ENCODE data around the gene MED20. TPM values are rescaled to one million over a fixed set of nuclear protein-coding genes. Genes with fewer than 3 reads are reported as not detected.

The MED20 gene
- total RNA-seq, 1 experiment from 2014 or later: 26.4 TPM

DNA sequence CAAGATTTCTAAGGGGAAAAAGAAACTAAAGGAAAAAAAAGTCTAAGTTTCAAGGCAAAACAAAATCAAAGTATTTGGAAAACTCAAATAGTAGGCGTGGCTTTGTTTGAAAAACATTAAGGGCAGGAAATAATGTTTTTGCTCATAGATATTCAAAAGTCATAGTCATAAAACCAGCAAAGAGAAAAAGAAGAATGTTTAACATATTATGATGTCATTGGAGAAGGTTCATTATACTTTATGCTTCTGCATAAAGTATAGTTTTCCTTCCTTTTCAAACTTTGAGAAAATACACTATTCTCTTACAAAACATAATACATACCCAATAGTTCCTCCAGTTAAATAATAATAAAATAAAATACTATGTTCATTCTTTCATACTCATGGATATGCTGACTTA is 39.4 kb downstream of the MED20 start:
- H3K4me2 ChIP-seq (ENCODE audit: low read length): no peak overlapping the region
- no peaks in the 10 kb centered on the region for H3K36me3 ChIP-seq (ENCODE audit: control insufficient read depth in 1 of 2, insufficient read depth in 2 of 2, low read length in 2 of 2)
- ChIA-PET CTCF (no interaction called here), POLR2A (no interaction called here), RAD21 (ENCODE audit: low non-redundant PET in 1 of 2, low total read pairs in 2 of 2, uncharacterized antibody in 2 of 2, unreplicated experiment in 2 of 2) (no interaction called here)
- no peak overlapping the region for H3K9ac ChIP-seq (ENCODE audit: low read length)
- no peak overlapping the region for H3K27ac ChIP-seq (ENCODE audit: low read depth, low read length)
- no peak overlapping the region for H3K4me3 ChIP-seq (replicated peaks in 1 of 2; ENCODE audit: low read depth in 1 of 2, low read length in 2 of 2)
- no peaks in the 10 kb centered on the region for H4K20me1 ChIP-seq (ENCODE audit: insufficient read depth)
- H3K79me2 ChIP-seq (ENCODE audit: insufficient read depth, low read length): no peaks in the 10 kb centered on the region
- DNase-seq (ENCODE audit: low read depth, low spot score) (no peak), ATAC-seq (no peak)
- BruUV-seq (replicated peaks): no TSS peak
- no peaks in the 10 kb centered on the region for H3K9me2 ChIP-seq (ENCODE audit: insufficient read depth)
- no peaks in the 10 kb centered on the region for H3K27me3 ChIP-seq (ENCODE audit: insufficient read depth, low read length)
- intact Hi-C loops (cut with micrococcal nuclease): no loop called here
- no peak overlapping the region for H2AFZ ChIP-seq (ENCODE audit: low read depth, low read length, poor library complexity, severe bottlenecking)
- TF ChIP-seq, protein P1, sequence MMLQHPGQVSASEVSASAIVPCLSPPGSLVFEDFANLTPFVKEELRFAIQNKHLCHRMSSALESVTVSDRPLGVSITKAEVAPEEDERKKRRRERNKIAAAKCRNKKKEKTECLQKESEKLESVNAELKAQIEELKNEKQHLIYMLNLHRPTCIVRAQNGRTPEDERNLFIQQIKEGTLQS (IDR thresholded peaks at IDR 0.05): no peak
- no peak for TF ChIP-seq FOSL1 (IDR thresholded peaks at IDR 0.05; ENCODE audit: low read depth)
- TF ChIP-seq CBX3 (IDR thresholded peaks at IDR 0.05; ENCODE audit: low read depth): no peak
- TF ChIP-seq EGR1 (IDR thresholded peaks at IDR 0.05; ENCODE audit: low read depth): no peak
- TF ChIP-seq JUND (IDR thresholded peaks at IDR 0.05): no peak
- TF ChIP-seq SP1 (IDR thresholded peaks at IDR 0.05; ENCODE audit: low read depth): no peak
- TF ChIP-seq TCF7L2 (IDR thresholded peaks at IDR 0.05; ENCODE audit: borderline replicate concordance, extremely low read depth, insufficient read depth, insufficient read length): no peak
- no peaks in the 10 kb centered on the region for H3K4me1 ChIP-seq (ENCODE audit: control insufficient read depth in 1 of 2, insufficient read depth in 2 of 2, low read length in 2 of 2)
- H3K9me3 ChIP-seq (ENCODE audit: control insufficient read depth in 1 of 2, insufficient read depth in 1 of 2, low read depth in 1 of 2, low read length in 2 of 2): no peaks in the 10 kb centered on the region

- DNase-seq (ENCODE audit: low read depth, low spot score) (no peak), ATAC-seq (no peak)
- BruUV-seq (replicated peaks): no TSS peak
- no peaks in the 10 kb centered on the region for H4K20me1 ChIP-seq (ENCODE audit: insufficient read depth)
- TF ChIP-seq CBX3 (IDR thresholded peaks at IDR 0.05; ENCODE audit: low read depth) (no peak), CEBPB (IDR thresholded peaks at IDR 0.05; ENCODE audit: low read depth) (no peak), POLR2AphosphoS5 (IDR thresholded peaks at IDR 0.05; ENCODE audit: low read depth, low read length) (no peak), SIN3A (IDR thresholded peaks at IDR 0.05; ENCODE audit: low read depth) (no peak), RAD21 (IDR thresholded peaks at IDR 0.05; ENCODE audit: low read depth) (no peak), YY1 (IDR thresholded peaks at IDR 0.05; ENCODE audit: extremely low read depth, insufficient replicate concordance, low read depth, low read length) (no peak), FOSL1 (IDR thresholded peaks at IDR 0.05; ENCODE audit: low read depth) (no peak), ELF1 (IDR thresholded peaks at IDR 0.05; ENCODE audit: borderline replicate concordance, low read depth) (no peak), TCF7L2 (IDR thresholded peaks at IDR 0.05; ENCODE audit: borderline replicate concordance, extremely low read depth, insufficient read depth, insufficient read length) (no peak), JUND (IDR thresholded peaks at IDR 0.05) (no peak)
- TF ChIP-seq, protein P1 (IDR thresholded peaks at IDR 0.05): no peak
- no peak overlapping the region for H3K9ac ChIP-seq (ENCODE audit: low read length)
- ChIA-PET POLR2A (no interaction called here), RAD21 (ENCODE audit: low non-redundant PET in 1 of 2, low total read pairs in 2 of 2, uncharacterized antibody in 2 of 2, unreplicated experiment in 2 of 2) (no interaction called here), CTCF (no interaction called here)
- no peak overlapping the region for H3K4me2 ChIP-seq (ENCODE audit: low read length)
- no peaks in the 10 kb centered on the region for H3K9me3 ChIP-seq (ENCODE audit: control insufficient read depth in 1 of 2, insufficient read depth in 1 of 2, low read depth in 1 of 2, low read length in 2 of 2)
- H3K4me1 ChIP-seq (ENCODE audit: control insufficient read depth in 1 of 2, insufficient read depth in 2 of 2, low read length in 2 of 2): no peaks in the 10 kb centered on the region
- H3K27me3 ChIP-seq (ENCODE audit: insufficient read depth, low read length): no peaks in the 10 kb centered on the region
- H2AFZ ChIP-seq (ENCODE audit: low read depth, low read length, poor library complexity, severe bottlenecking): no peak overlapping the region
- intact Hi-C loops (cut with micrococcal nuclease): no loop called here
- no peaks in the 10 kb centered on the region for H3K36me3 ChIP-seq (ENCODE audit: control insufficient read depth in 1 of 2, insufficient read depth in 2 of 2, low read length in 2 of 2)
- no peaks in the 10 kb centered on the region for H3K9me2 ChIP-seq (ENCODE audit: insufficient read depth)
- H3K4me3 ChIP-seq (replicated peaks in 1 of 2; ENCODE audit: low read depth in 1 of 2, low read length in 2 of 2): no peak overlapping the region
- no peaks in the 10 kb centered on the region for H3K79me2 ChIP-seq (ENCODE audit: insufficient read depth, low read length)
- H3K27ac ChIP-seq (ENCODE audit: low read depth, low read length): no peak overlapping the region
These were observed 42.0 kb downstream of the MED20 start for GRCh38 chr6:41878961-41879405.
